K562 (cell line): ENCODE data around the gene SLCO2A1. TPM values are rescaled to one million over a fixed set of nuclear protein-coding genes. Genes with fewer than 3 reads are reported as not detected.

Source experiments
- ARHGAP35 ChIP-seq: fragments of 450-650 bp; IDR thresholded peaks from 2 replicates; pipeline ENCODE4 v1.6.1; 2018; ENCODE audit not compliant: partially characterized antibody
- ID3 ChIP-seq, 2 experiments: fragments of 250-450 bp in 1 of 2; fragments of 450-650 bp in 1 of 2; sonication (Bioruptor Pico) in 1 of 2; IDR thresholded peaks; 2 replicates each; pipeline versions ENCODE4 v1.6.1 to v1.8.0; 2016 to 2021; ENCODE audit warnings: mild to moderate bottlenecking in 2 of 2, moderate library complexity in 2 of 2, missing compliant biosample characterization in 1 of 2, missing genetic modification characterization in 1 of 2
- ILK ChIP-seq: fragments of 450-650 bp; IDR thresholded peaks from 2 replicates; pipeline ENCODE4 v1.6.1; 2016; ENCODE audit warnings: missing genetic modification characterization, low read depth, mild to moderate bottlenecking, missing compliant biosample characterization, moderate library complexity, borderline replicate concordance
- MYBL2 ChIP-seq, 2 experiments: fragments of 450-650 bp in 1 of 2; sonication (generic) in 1 of 2; formaldehyde crosslinking in 1 of 2; IDR thresholded peaks; 2 replicates each; pipeline versions ENCODE4 v1.6.1 to v1.8.1; 2017 to 2022; ENCODE audit warnings: borderline replicate concordance in 1 of 2, inconsistent platforms in 1 of 2, low read depth in 1 of 2, mild to moderate bottlenecking in 1 of 2, missing genetic modification reagents in 1 of 2, moderate library complexity in 1 of 2
- NR1H2 ChIP-seq: sonication (generic); formaldehyde crosslinking; IDR thresholded peaks from 2 replicates; pipeline ENCODE4 v1.4.0; 2020; ENCODE audit warnings: mild to moderate bottlenecking, missing genetic modification reagents
- PATZ1 ChIP-seq: fragments of 250-450 bp; sonication (Bioruptor Pico); IDR thresholded peaks from 2 replicates; pipeline ENCODE4 v1.5.0; 2020; ENCODE audit warnings: mild to moderate bottlenecking, borderline replicate concordance
- PBX2 ChIP-seq, 2 experiments: IDR thresholded peaks in 1 of 2; conservative IDR thresholded peaks in 1 of 2; 2 replicates each; pipeline ENCODE4 v1.6.1; 2016; ENCODE audit warnings: low read depth in 2 of 2, mild to moderate bottlenecking in 1 of 2, missing compliant biosample characterization in 1 of 2, missing genetic modification characterization in 1 of 2, moderate library complexity in 1 of 2
- POLR2A ChIP-seq: fragments of 450-650 bp; conservative IDR thresholded peaks from 2 replicates; pipeline ENCODE4 v1.6.1; 2016
- PTRF ChIP-seq: fragments of 450-650 bp; IDR thresholded peaks from 2 replicates; pipeline ENCODE4 v1.6.1; 2016; ENCODE audit warnings: mild to moderate bottlenecking, missing genetic modification characterization, missing compliant biosample characterization
- SNIP1 ChIP-seq: fragments of 450-650 bp; IDR thresholded peaks from 2 replicates; pipeline ENCODE4 v1.7.1; 2017; ENCODE audit warnings: low read depth, mild to moderate bottlenecking
- TCF15 ChIP-seq: fragments of 250-450 bp; sonication (Bioruptor Pico); IDR thresholded peaks from 2 replicates; pipeline ENCODE4 v1.8.0; 2022; ENCODE audit warnings: moderate library complexity, mild to moderate bottlenecking, inconsistent platforms
- TSC22D4 ChIP-seq: fragments of 450-650 bp; IDR thresholded peaks from 2 replicates; pipeline ENCODE4 v1.6.1; 2016; ENCODE audit warnings: missing genetic modification characterization, missing biosample characterization, control low read depth
- U2AF1 ChIP-seq: fragments of 200-400 bp; formaldehyde crosslinking; optimal IDR thresholded peaks from 2 replicates; pipeline ENCODE3; 2017; ENCODE audit warnings: mild to moderate bottlenecking, low read depth, low read length, moderate library complexity
- U2AF2 ChIP-seq: fragments of 200-400 bp; formaldehyde crosslinking; optimal IDR thresholded peaks from 2 replicates; pipeline ENCODE3; 2017; ENCODE audit warnings: low read depth, mild to moderate bottlenecking, low read length
- ZNF124 ChIP-seq: sonication (generic); formaldehyde crosslinking; IDR thresholded peaks from 2 replicates; pipeline ENCODE4 v1.8.1; 2022; ENCODE audit warnings: missing genetic modification reagents
- ZNF134 ChIP-seq: fragments of 250-450 bp; sonication (Bioruptor Pico); conservative IDR thresholded peaks from 2 replicates; pipeline ENCODE4 v1.4.0; 2020
- ZNF445 ChIP-seq: fragments of 250-450 bp; sonication (Bioruptor Pico); IDR thresholded peaks from 2 replicates; pipeline ENCODE4 v1.4.0; 2020; ENCODE audit warnings: low read depth, mild to moderate bottlenecking, moderate library complexity
- ZNF584 ChIP-seq: fragments of 200-800 bp; sonication (Bioruptor generic); IDR thresholded peaks from 2 replicates; pipeline ENCODE4 v1.6.1; 2016; ENCODE audit warnings: low read depth, mild to moderate bottlenecking, missing genetic modification characterization, missing compliant biosample characterization
- polyA plus RNA-seq, 8 experiments: library from polyadenylated mRNA; depleted of rRNA in 4 of 8; stranded (reverse) in 5 of 8; unstranded in 3 of 8; fragments of >200 nt; fragmentation: Nextera tagmentation in 2 of 8; fragmentation: Illumina TruSeq in 1 of 8; extraction: Ambion mirVana in 2 of 8; extraction: Trizol in 1 of 8; gene quantifications; 2 replicates each; pipeline versions ENCODE4 v1.2.1 to v1.2.3, GENCODE V29; 2011 to 2014; ENCODE audit warnings: inconsistent platforms in 1 of 8, missing spikeins in 1 of 8
- total RNA-seq, 7 experiments: library from RNA; depleted of rRNA in 6 of 7; stranded (reverse); fragments of >200 nt in 6 of 7; fragmentation: Illumina TruSeq in 2 of 7; extraction: Trizol in 2 of 7; gene quantifications; 2 replicates each; pipeline versions ENCODE4 v1.2.1 to v1.2.3, GENCODE V29; 2011 to 2021; ENCODE audit warnings: low replicate concordance in 1 of 7
- TF ChIP-seq, protein P1 (sequence below), 3 experiments: fragments of 200-800 bp in 1 of 3; sonication (Bioruptor generic) in 1 of 3; sonication (generic) in 1 of 3; formaldehyde crosslinking in 1 of 3; IDR thresholded peaks; 2 replicates each; pipeline versions ENCODE4 v1.6.1 to v1.8.0; 2016 to 2022; ENCODE audit warnings: mild to moderate bottlenecking in 2 of 3, missing compliant biosample characterization in 2 of 3, missing genetic modification characterization in 2 of 3, missing genetic modification reagents in 1 of 3

The SLCO2A1 gene
- total and polyA plus RNA-seq, 9 of the 15 experiments (the other 6 are each of a cell fraction or from before 2014, with no cell fraction given) = 0.16 to 1.0 TPM; not detected in 7

DNA sequence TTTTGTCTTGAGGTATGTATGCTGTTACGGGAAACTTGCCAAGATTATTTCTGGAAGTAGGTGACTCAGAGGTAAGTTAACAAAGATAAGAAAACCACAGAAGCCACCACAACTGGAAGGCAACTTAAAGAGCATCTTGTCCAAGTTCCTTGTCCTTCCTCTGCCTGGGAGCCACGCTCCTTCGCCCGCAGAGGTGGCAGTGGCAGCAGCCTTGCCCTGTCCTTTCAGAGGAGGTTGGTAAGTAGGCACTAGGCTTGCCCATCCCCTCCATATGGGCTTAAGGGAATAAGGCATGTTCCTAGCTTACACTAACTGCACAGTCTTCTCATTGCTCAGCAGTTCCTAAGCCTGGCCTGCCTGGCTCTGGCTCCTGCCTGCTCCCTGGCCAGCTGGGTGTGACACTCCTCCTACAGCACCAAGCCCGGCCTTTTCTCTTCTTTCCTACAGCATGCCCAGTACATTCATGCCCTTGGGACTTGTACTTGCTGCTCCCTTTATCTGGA, 86.0 kb downstream of the SLCO2A1 start (continued):
- TF ChIP-seq ZNF584 (CRISPR knock-in tag) (no peak), ZNF124 (CRISPR knock-in tag) (no peak), PTRF (tag) (no peak), ZNF445 (CRISPR knock-in tag) (no peak), TCF15 (no peak), SNIP1 (no peak), PATZ1 (no peak), ILK (tag) (no peak), PBX2 (CRISPR knock-in tag; IDR thresholded peaks at IDR 0.05; ENCODE audit: low read depth) (no peak), PBX2 (tag; conservative IDR thresholded peaks at IDR 0.05; ENCODE audit: low read depth) (no peak), TSC22D4 (tag) (no peak), ZNF134 (CRISPR knock-in tag) (no peak), POLR2A (0 out of 2 replicates have a peak, but pooled peaks have one; percentile 32), NR1H2 (CRISPR knock-in tag) (no peak), U2AF1 (no peak), ID3 (CRISPR knock-in tag; IDR thresholded peaks at IDR 0.05) (no peak), ID3 (tag; IDR thresholded peaks at IDR 0.05) (no peak), MYBL2 (IDR thresholded peaks at IDR 0.05; ENCODE audit: low read depth) (no peak), MYBL2 (CRISPR knock-in tag; IDR thresholded peaks at IDR 0.05; ENCODE audit: borderline replicate concordance) (no peak), ARHGAP35 (no peak), U2AF2 (no peak)
- TF ChIP-seq, protein P1, sequence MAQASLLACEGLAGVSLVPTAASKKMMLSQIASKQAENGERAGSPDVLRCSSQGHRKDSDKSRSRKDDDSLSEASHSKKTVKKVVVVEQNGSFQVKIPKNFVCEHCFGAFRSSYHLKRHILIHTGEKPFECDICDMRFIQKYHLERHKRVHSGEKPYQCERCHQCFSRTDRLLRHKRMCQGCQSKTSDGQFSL (CRISPR knock-in tag; IDR thresholded peaks at IDR 0.05) = no peak
- TF ChIP-seq, protein P1 (tag; IDR thresholded peaks at IDR 0.05) = no peak
